ENCODE data around the gene AMMECR1. TPM values are rescaled to one million over a fixed set of nuclear protein-coding genes. Genes with fewer than 3 reads are reported as not detected.

The AMMECR1 gene
- total RNA-seq, 1 experiment from 2014 or later, result 23.0 TPM

DNA sequence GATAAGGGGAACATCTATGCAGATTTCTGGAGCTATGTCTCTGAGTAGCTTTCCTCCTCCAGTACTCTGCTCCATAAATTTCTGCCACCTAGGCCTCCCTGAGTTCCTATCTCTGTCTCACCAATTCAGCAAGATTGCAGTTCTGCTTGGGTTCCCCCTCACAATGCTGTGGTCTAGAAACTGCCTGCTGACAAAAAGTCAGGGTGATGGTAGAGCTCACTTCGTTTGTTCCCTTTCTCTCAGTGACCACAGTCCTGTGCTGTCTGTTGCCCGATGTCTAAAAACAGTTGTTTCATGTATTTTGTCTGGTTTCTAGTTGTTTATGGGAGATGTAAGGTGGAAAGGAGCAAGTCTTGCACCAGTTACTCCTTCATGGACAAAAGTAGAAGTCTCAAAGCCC, 41.1 kb downstream of the AMMECR1 start:
- TF ChIP-seq, protein P1, sequence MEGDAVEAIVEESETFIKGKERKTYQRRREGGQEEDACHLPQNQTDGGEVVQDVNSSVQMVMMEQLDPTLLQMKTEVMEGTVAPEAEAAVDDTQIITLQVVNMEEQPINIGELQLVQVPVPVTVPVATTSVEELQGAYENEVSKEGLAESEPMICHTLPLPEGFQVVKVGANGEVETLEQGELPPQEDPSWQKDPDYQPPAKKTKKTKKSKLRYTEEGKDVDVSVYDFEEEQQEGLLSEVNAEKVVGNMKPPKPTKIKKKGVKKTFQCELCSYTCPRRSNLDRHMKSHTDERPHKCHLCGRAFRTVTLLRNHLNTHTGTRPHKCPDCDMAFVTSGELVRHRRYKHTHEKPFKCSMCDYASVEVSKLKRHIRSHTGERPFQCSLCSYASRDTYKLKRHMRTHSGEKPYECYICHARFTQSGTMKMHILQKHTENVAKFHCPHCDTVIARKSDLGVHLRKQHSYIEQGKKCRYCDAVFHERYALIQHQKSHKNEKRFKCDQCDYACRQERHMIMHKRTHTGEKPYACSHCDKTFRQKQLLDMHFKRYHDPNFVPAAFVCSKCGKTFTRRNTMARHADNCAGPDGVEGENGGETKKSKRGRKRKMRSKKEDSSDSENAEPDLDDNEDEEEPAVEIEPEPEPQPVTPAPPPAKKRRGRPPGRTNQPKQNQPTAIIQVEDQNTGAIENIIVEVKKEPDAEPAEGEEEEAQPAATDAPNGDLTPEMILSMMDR (IDR thresholded peaks at IDR 0.05; ENCODE audit: insufficient read depth in 1 of 2, low read depth in 1 of 2, low read length in 1 of 2, severe bottlenecking in 1 of 2, unreplicated experiment in 1 of 2), result no peak
- H3K27me3 Mint-ChIP-seq (ENCODE audit: insufficient read depth, unreplicated experiment), result no peaks in the 10 kb centered on the region
- Histone ChIP-seq H3K4me1 (no peaks in the 10 kb centered on the region), H3K36me3 (ENCODE audit: control insufficient read depth, insufficient read depth, low read length) (no peaks in the 10 kb centered on the region), H3K4me3 (ENCODE audit: low read depth, low read length) (no peak overlapping the region), H3K9me3 (no peaks in the 10 kb centered on the region), H3K27me3 (replicated peaks; ENCODE audit: control insufficient read depth, insufficient read depth, low read length) (no peaks in the 10 kb centered on the region)
- H3K27ac Mint-ChIP-seq (ENCODE audit: unreplicated experiment), result no peak overlapping the region
- H3K4me3 Mint-ChIP-seq (ENCODE audit: unreplicated experiment), result no peak overlapping the region
- no peaks in the 10 kb centered on the region for H3K36me3 Mint-ChIP-seq (ENCODE audit: insufficient read depth, unreplicated experiment)
- no peaks in the 10 kb centered on the region for H3K4me1 Mint-ChIP-seq (ENCODE audit: low read depth, unreplicated experiment)
- DNase-seq, result no peak
- intact Hi-C loops (cut with micrococcal nuclease; ENCODE audit: unreplicated experiment), result loop anchor here (10.0 kb wide), 1 partner anchor 62 kb away; no protein-coding TSS in a partner anchor
- ChIA-PET POLR2A (no interaction called here), CTCF (no interaction called here)
- no TSS peak for BruUV-seq (replicated peaks)
- H3K9me3 Mint-ChIP-seq (ENCODE audit: unreplicated experiment), result no peaks in the 10 kb centered on the region

DNA sequence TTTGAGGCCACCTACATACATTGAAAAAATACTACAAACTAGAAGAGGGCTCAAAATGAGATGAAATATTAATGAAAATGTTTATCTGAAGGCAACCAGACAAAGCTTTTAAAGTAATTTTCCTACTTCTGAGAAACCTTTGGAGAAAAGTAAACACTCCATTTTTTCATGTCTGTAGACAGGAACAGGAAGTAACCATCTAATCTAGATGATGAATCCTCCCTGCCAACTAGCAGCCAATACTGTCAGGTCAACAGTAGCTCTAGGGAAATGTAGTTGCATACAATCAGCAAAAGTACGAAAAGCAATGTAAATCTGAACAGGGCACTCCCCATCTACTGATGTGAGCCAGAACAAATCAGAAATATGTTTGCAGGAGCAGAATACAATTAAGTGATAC, 49.0 kb downstream of the AMMECR1 start:
- BruUV-seq (replicated peaks), result no TSS peak
- Histone ChIP-seq H3K27me3 (replicated peaks; ENCODE audit: control insufficient read depth, insufficient read depth, low read length) (no peaks in the 10 kb centered on the region), H3K4me1 (no peaks in the 10 kb centered on the region), H3K36me3 (ENCODE audit: control insufficient read depth, insufficient read depth, low read length) (no peaks in the 10 kb centered on the region), H3K9me3 (no peaks in the 10 kb centered on the region), H3K4me3 (ENCODE audit: low read depth, low read length) (no peak overlapping the region)
- Mint-ChIP-seq H3K27me3 (ENCODE audit: insufficient read depth, unreplicated experiment) (no peaks in the 10 kb centered on the region), H3K4me3 (ENCODE audit: unreplicated experiment) (no peak overlapping the region), H3K9me3 (ENCODE audit: unreplicated experiment) (no peaks in the 10 kb centered on the region), H3K36me3 (ENCODE audit: insufficient read depth, unreplicated experiment) (no peaks in the 10 kb centered on the region), H3K4me1 (ENCODE audit: low read depth, unreplicated experiment) (no peaks in the 10 kb centered on the region), H3K27ac (ENCODE audit: unreplicated experiment) (no peak overlapping the region)
- DNase-seq, result no peak
- TF ChIP-seq, protein P1 (IDR thresholded peaks at IDR 0.05; ENCODE audit: insufficient read depth in 1 of 2, low read depth in 1 of 2, low read length in 1 of 2, severe bottlenecking in 1 of 2, unreplicated experiment in 1 of 2), result no peak
- intact Hi-C loops (cut with micrococcal nuclease; ENCODE audit: unreplicated experiment), result no loop called here
- ChIA-PET POLR2A (no interaction called here), CTCF (no interaction called here)

DNA sequence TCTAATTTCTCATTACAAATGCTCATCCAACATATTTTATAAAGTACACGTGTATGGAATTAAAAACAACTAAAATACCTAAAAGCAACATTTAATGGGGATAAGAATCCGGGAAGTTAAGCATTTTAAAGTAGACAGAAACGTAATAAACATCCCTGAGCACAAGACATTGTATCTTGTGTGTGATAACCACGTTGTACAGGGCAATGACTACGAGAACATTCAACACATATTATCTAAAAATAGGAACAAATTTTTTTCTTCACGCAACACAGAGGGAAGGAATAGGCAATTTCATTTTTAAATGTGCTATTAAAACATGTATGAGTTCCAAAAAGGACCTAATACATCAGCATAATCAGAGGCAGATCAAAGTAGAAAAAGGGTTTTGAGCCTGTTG, 49.5 kb downstream of the AMMECR1 start:
- H3K27me3 Mint-ChIP-seq (ENCODE audit: insufficient read depth, unreplicated experiment), result no peaks in the 10 kb centered on the region
- H3K27me3 ChIP-seq (replicated peaks; ENCODE audit: control insufficient read depth, insufficient read depth, low read length), result no peaks in the 10 kb centered on the region
- TF ChIP-seq, protein P1 (IDR thresholded peaks at IDR 0.05; ENCODE audit: insufficient read depth in 1 of 2, low read depth in 1 of 2, low read length in 1 of 2, severe bottlenecking in 1 of 2, unreplicated experiment in 1 of 2), result no peak
- H3K4me3 ChIP-seq (ENCODE audit: low read depth, low read length), result no peak overlapping the region
- no TSS peak for BruUV-seq (replicated peaks)
- ChIA-PET CTCF (no interaction called here), POLR2A (no interaction called here)
- intact Hi-C loops (cut with micrococcal nuclease; ENCODE audit: unreplicated experiment), result no loop called here
- H3K36me3 Mint-ChIP-seq (ENCODE audit: insufficient read depth, unreplicated experiment), result no peaks in the 10 kb centered on the region
- H3K4me1 Mint-ChIP-seq (ENCODE audit: low read depth, unreplicated experiment), result no peaks in the 10 kb centered on the region
- no peak overlapping the region for H3K27ac Mint-ChIP-seq (ENCODE audit: unreplicated experiment)
- DNase-seq, result no peak
- H3K9me3 Mint-ChIP-seq (ENCODE audit: unreplicated experiment), result no peaks in the 10 kb centered on the region
- H3K36me3 ChIP-seq (ENCODE audit: control insufficient read depth, insufficient read depth, low read length), result no peaks in the 10 kb centered on the region
- H3K4me3 Mint-ChIP-seq (ENCODE audit: unreplicated experiment), result no peak overlapping the region
- H3K9me3 ChIP-seq, result no peaks in the 10 kb centered on the region
- no peaks in the 10 kb centered on the region for H3K4me1 ChIP-seq
